ENCODE measurements around the gene GALM.

GRCh38 chr2:38735999-38736320 is 70.0 kb downstream of the GALM start:
- TF ChIP-seq BCL11A (IDR thresholded peaks at IDR 0.05; ENCODE audit: low read depth, low read length) (no peak), IKZF2 (IDR thresholded peaks at IDR 0.05) (no peak), EZH2 (IDR thresholded peaks at IDR 0.05; ENCODE audit: borderline replicate concordance, control insufficient read depth, low read depth, low read length) (no peak), TAF1 (IDR thresholded peaks at IDR 0.05; ENCODE audit: borderline replicate concordance, low read depth, low read length) (no peak), JUND (IDR thresholded peaks at IDR 0.05; ENCODE audit: low read depth, low read length) (no peak), MAX (IDR thresholded peaks at IDR 0.05; ENCODE audit: low read depth, low read length) (no peak), RCOR1 (conservative IDR thresholded peaks at IDR 0.05; ENCODE audit: low read depth, low read length) (no peak), MYC (IDR thresholded peaks at IDR 0.05; ENCODE audit: insufficient read depth, insufficient read length, insufficient replicate concordance, low read length, severe bottlenecking) (no peak), SMC3 (IDR thresholded peaks at IDR 0.05; ENCODE audit: borderline replicate concordance, low read length) (no peak), POLR2AphosphoS5 (IDR thresholded peaks at IDR 0.05; ENCODE audit: low read length) (no peak)
- TF ChIP-seq, protein P1, sequence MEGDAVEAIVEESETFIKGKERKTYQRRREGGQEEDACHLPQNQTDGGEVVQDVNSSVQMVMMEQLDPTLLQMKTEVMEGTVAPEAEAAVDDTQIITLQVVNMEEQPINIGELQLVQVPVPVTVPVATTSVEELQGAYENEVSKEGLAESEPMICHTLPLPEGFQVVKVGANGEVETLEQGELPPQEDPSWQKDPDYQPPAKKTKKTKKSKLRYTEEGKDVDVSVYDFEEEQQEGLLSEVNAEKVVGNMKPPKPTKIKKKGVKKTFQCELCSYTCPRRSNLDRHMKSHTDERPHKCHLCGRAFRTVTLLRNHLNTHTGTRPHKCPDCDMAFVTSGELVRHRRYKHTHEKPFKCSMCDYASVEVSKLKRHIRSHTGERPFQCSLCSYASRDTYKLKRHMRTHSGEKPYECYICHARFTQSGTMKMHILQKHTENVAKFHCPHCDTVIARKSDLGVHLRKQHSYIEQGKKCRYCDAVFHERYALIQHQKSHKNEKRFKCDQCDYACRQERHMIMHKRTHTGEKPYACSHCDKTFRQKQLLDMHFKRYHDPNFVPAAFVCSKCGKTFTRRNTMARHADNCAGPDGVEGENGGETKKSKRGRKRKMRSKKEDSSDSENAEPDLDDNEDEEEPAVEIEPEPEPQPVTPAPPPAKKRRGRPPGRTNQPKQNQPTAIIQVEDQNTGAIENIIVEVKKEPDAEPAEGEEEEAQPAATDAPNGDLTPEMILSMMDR (IDR thresholded peaks at IDR 0.05 in 2 of 3, conservative IDR thresholded peaks at IDR 0.05 in 1 of 3; ENCODE audit: control insufficient read depth in 2 of 3, extremely low read depth in 1 of 3, insufficient read depth in 1 of 3, low read depth in 3 of 3, low read length in 3 of 3), result no peak
- TF ChIP-seq, protein P2, sequence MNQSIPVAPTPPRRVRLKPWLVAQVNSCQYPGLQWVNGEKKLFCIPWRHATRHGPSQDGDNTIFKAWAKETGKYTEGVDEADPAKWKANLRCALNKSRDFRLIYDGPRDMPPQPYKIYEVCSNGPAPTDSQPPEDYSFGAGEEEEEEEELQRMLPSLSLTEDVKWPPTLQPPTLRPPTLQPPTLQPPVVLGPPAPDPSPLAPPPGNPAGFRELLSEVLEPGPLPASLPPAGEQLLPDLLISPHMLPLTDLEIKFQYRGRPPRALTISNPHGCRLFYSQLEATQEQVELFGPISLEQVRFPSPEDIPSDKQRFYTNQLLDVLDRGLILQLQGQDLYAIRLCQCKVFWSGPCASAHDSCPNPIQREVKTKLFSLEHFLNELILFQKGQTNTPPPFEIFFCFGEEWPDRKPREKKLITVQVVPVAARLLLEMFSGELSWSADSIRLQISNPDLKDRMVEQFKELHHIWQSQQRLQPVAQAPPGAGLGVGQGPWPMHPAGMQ (IDR thresholded peaks at IDR 0.05; ENCODE audit: borderline replicate concordance), result no peak
- TF ChIP-seq, protein P3, sequence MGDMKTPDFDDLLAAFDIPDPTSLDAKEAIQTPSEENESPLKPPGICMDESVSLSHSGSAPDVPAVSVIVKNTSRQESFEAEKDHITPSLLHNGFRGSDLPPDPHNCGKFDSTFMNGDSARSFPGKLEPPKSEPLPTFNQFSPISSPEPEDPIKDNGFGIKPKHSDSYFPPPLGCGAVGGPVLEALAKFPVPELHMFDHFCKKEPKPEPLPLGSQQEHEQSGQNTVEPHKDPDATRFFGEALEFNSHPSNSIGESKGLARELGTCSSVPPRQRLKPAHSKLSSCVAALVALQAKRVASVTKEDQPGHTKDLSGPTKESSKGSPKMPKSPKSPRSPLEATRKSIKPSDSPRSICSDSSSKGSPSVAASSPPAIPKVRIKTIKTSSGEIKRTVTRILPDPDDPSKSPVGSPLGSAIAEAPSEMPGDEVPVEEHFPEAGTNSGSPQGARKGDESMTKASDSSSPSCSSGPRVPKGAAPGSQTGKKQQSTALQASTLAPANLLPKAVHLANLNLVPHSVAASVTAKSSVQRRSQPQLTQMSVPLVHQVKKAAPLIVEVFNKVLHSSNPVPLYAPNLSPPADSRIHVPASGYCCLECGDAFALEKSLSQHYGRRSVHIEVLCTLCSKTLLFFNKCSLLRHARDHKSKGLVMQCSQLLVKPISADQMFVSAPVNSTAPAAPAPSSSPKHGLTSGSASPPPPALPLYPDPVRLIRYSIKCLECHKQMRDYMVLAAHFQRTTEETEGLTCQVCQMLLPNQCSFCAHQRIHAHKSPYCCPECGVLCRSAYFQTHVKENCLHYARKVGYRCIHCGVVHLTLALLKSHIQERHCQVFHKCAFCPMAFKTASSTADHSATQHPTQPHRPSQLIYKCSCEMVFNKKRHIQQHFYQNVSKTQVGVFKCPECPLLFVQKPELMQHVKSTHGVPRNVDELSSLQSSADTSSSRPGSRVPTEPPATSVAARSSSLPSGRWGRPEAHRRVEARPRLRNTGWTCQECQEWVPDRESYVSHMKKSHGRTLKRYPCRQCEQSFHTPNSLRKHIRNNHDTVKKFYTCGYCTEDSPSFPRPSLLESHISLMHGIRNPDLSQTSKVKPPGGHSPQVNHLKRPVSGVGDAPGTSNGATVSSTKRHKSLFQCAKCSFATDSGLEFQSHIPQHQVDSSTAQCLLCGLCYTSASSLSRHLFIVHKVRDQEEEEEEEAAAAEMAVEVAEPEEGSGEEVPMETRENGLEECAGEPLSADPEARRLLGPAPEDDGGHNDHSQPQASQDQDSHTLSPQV (IDR thresholded peaks at IDR 0.05), result no peak
